ENCODE data around the gene CSHL1.

Gene CSHL1

GRCh38 chr17:63942309-63942985, 31.4 kb upstream of the CSHL1 start:
- peaks cover 7% of the 10 kb centered on the region; the same call in 1 of the 2 replicates for H3F3A ChIP-seq (ENCODE audit: control insufficient read depth, insufficient read depth)
- peaks cover 59% of the 10 kb centered on the region for H3K4me1 ChIP-seq (ENCODE audit: control insufficient read depth, low read length)
- no peak overlapping the region for H3K27ac ChIP-seq (ENCODE audit: low read depth, low read length)
- H3K79me2 ChIP-seq (ENCODE audit: control insufficient read depth, low read length) = no peaks in the 10 kb centered on the region
- no peaks in the 10 kb centered on the region for H3K9me3 ChIP-seq (ENCODE audit: control insufficient read depth, insufficient read depth, low read length)
- TF ChIP-seq, protein P1, sequence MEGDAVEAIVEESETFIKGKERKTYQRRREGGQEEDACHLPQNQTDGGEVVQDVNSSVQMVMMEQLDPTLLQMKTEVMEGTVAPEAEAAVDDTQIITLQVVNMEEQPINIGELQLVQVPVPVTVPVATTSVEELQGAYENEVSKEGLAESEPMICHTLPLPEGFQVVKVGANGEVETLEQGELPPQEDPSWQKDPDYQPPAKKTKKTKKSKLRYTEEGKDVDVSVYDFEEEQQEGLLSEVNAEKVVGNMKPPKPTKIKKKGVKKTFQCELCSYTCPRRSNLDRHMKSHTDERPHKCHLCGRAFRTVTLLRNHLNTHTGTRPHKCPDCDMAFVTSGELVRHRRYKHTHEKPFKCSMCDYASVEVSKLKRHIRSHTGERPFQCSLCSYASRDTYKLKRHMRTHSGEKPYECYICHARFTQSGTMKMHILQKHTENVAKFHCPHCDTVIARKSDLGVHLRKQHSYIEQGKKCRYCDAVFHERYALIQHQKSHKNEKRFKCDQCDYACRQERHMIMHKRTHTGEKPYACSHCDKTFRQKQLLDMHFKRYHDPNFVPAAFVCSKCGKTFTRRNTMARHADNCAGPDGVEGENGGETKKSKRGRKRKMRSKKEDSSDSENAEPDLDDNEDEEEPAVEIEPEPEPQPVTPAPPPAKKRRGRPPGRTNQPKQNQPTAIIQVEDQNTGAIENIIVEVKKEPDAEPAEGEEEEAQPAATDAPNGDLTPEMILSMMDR (IDR thresholded peaks at IDR 0.05; ENCODE audit: low read depth, low read length, poor library complexity, severe bottlenecking) = no peak
- no peak for TF ChIP-seq EZH2phosphoT487 (IDR thresholded peaks at IDR 0.05; ENCODE audit: borderline replicate concordance, low read length)
- no peak overlapping the region for H3K4me2 ChIP-seq (ENCODE audit: low read length)
- H3K9me2 ChIP-seq (replicated peaks; ENCODE audit: control insufficient read depth, low read length) = no peaks in the 10 kb centered on the region
- no peaks in the 10 kb centered on the region for H3K36me3 ChIP-seq (ENCODE audit: control insufficient read depth, low read length)
- H3K4me3 ChIP-seq (ENCODE audit: low read length) = no peak overlapping the region
- no peaks in the 10 kb centered on the region for H4K20me1 ChIP-seq (ENCODE audit: control insufficient read depth, insufficient read depth, low read depth, low read length)
- no peaks in the 10 kb centered on the region for H3K27me3 ChIP-seq (ENCODE audit: control insufficient read depth, low read length)

DNA sequence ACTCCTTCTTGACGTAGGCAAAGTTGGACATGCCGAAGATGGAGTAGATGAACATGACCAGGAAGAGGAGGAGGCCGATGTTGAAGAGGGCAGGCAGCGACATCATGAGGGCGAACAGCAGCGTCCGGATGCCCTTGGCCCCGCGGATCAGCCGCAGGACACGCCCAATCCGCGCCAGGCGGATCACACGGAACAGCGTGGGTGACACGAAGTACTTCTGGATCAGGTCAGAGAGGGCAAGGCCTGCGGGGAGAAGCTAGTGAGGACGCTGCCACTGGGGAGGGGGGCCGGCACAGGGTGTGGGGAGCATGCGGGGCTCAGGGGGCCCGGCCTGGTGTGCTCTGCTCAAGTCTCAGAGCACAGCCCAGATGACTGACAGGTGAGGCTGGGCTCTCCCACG, 30.7 kb upstream of the CSHL1 start:
- Histone ChIP-seq H3K27me3 (ENCODE audit: control insufficient read depth, low read length) (no peaks in the 10 kb centered on the region), H3K9me2 (replicated peaks; ENCODE audit: control insufficient read depth, low read length) (no peaks in the 10 kb centered on the region), H3K36me3 (ENCODE audit: control insufficient read depth, low read length) (no peaks in the 10 kb centered on the region), H3K4me2 (ENCODE audit: low read length) (no peak overlapping the region), H3K79me2 (ENCODE audit: control insufficient read depth, low read length) (no peaks in the 10 kb centered on the region), H4K20me1 (ENCODE audit: control insufficient read depth, insufficient read depth, low read depth, low read length) (no peaks in the 10 kb centered on the region), H3F3A (ENCODE audit: control insufficient read depth, insufficient read depth) (peaks cover 7% of the 10 kb centered on the region; the same call in 1 of the 2 replicates), H3K4me3 (ENCODE audit: low read length) (no peak overlapping the region), H3K4me1 (ENCODE audit: control insufficient read depth, low read length) (peaks cover 61% of the 10 kb centered on the region), H3K9me3 (ENCODE audit: control insufficient read depth, insufficient read depth, low read length) (no peaks in the 10 kb centered on the region), H3K27ac (ENCODE audit: low read depth, low read length) (no peak overlapping the region)
- TF ChIP-seq EZH2phosphoT487 (IDR thresholded peaks at IDR 0.05; ENCODE audit: borderline replicate concordance, low read length) = no peak
- TF ChIP-seq, protein P1 (IDR thresholded peaks at IDR 0.05; ENCODE audit: low read depth, low read length, poor library complexity, severe bottlenecking) = no peak

- H3K36me3 ChIP-seq (ENCODE audit: control insufficient read depth, low read length) = no peaks in the 10 kb centered on the region
- no peak overlapping the region for H3K4me3 ChIP-seq (ENCODE audit: low read length)
- no peaks in the 10 kb centered on the region for H3K9me3 ChIP-seq (ENCODE audit: control insufficient read depth, insufficient read depth, low read length)
- no peaks in the 10 kb centered on the region for H3K9me2 ChIP-seq (replicated peaks; ENCODE audit: control insufficient read depth, low read length)
- no peaks in the 10 kb centered on the region for H4K20me1 ChIP-seq (ENCODE audit: control insufficient read depth, insufficient read depth, low read depth, low read length)
- H3K4me1 ChIP-seq (ENCODE audit: control insufficient read depth, low read length) = peaks cover 61% of the 10 kb centered on the region
- no peaks in the 10 kb centered on the region for H3K79me2 ChIP-seq (ENCODE audit: control insufficient read depth, low read length)
- no peak overlapping the region for H3K27ac ChIP-seq (ENCODE audit: low read depth, low read length)
- H3K27me3 ChIP-seq (ENCODE audit: control insufficient read depth, low read length) = no peaks in the 10 kb centered on the region
- H3K4me2 ChIP-seq (ENCODE audit: low read length) = no peak overlapping the region
- TF ChIP-seq EZH2phosphoT487 (IDR thresholded peaks at IDR 0.05; ENCODE audit: borderline replicate concordance, low read length) = no peak
- TF ChIP-seq, protein P1 (IDR thresholded peaks at IDR 0.05; ENCODE audit: low read depth, low read length, poor library complexity, severe bottlenecking) = no peak
- peaks cover 7% of the 10 kb centered on the region; the same call in 1 of the 2 replicates for H3F3A ChIP-seq (ENCODE audit: control insufficient read depth, insufficient read depth)
Measured at GRCh38 chr17:63941162-63941561, 30.1 kb upstream of the CSHL1 start.

All from DOHH2 (cell line).